ENCODE data around the gene CTSC. TPM values are rescaled to one million over a fixed set of nuclear protein-coding genes. Genes with fewer than 3 reads are reported as not detected.

The CTSC gene
- total RNA-seq, 1 experiment from 2014 or later, result 359 TPM

DNA sequence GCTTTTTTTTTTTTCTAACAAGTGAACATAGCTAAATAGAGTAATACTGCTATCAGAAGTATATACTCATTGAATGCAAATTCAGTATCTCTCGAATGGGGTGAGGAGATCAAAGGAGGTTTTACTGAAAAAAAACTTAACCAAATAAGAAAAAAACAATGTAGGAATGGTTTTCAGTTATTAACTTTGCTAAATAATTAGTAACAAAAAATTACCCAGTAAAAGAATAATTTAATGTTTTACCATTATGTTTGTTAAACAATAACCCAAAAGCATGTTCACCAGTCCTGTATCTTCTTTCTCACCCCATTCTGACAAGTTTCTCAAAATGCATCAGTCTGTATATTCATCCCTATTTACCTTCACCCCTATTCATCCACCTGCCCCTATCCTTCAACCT lies 22.6 kb upstream of the CTSC start:
- no peaks in the 10 kb centered on the region for H3K27me3 ChIP-seq (ENCODE audit: insufficient read depth, low read length)
- no peaks in the 10 kb centered on the region for H3K79me2 ChIP-seq (ENCODE audit: insufficient read depth, low read length)
- H4K8ac ChIP-seq (replicated peaks; ENCODE audit: insufficient read length, low read depth, low read length), result no peak overlapping the region
- no peak overlapping the region for H3K4me3 Mint-ChIP-seq
- no peak overlapping the region for H2BK5ac ChIP-seq (ENCODE audit: insufficient read length, low read length)
- no peak for DNase-seq
- H4K91ac ChIP-seq (ENCODE audit: insufficient read length, low read depth, low read length), result no peak overlapping the region
- no peak overlapping the region for H2AFZ ChIP-seq (ENCODE audit: low read length)
- no peak overlapping the region for H3K9ac ChIP-seq (ENCODE audit: extremely low read depth, insufficient read length, low read length)
- no peak overlapping the region for H3K4ac ChIP-seq (ENCODE audit: low read depth, low read length)
- no peak overlapping the region for H3K23ac ChIP-seq (ENCODE audit: insufficient read length, low read depth, low read length)
- no peaks in the 10 kb centered on the region for H3K23me2 ChIP-seq (ENCODE audit: insufficient read length, low read depth, low read length, poor library complexity, severe bottlenecking)
- no peak overlapping the region for H3K27ac ChIP-seq (ENCODE audit: insufficient read length, low read depth, low read length)
- H3K27me3 Mint-ChIP-seq (ENCODE audit: low read depth), result no peaks in the 10 kb centered on the region
- H2BK15ac ChIP-seq (ENCODE audit: low read depth, low read length), result no peak overlapping the region
- H3K4me1 Mint-ChIP-seq, result peaks cover 18 to 19% of the 10 kb centered on the region in 2 experiments
- no peaks in the 10 kb centered on the region for H4K20me1 ChIP-seq (ENCODE audit: control insufficient read depth, insufficient read depth, insufficient read length)
- no peak overlapping the region for H2BK20ac ChIP-seq (ENCODE audit: low read depth, low read length, poor library complexity, severe bottlenecking)
- no peak overlapping the region for H3T11ph ChIP-seq (ENCODE audit: low read length)
- H3K9me3 Mint-ChIP-seq, result no peaks in the 10 kb centered on the region
- no peak overlapping the region for H3K4me2 ChIP-seq (ENCODE audit: insufficient read depth, insufficient read length, low read length)
- TF ChIP-seq CTCF (conservative IDR thresholded peaks at IDR 0.05), result no peak
- no peak overlapping the region for H2BK120ac ChIP-seq (ENCODE audit: low read depth, low read length, poor library complexity, severe bottlenecking)
- no CpG with 5 or more reads among the region's 1 CpG for WGBS (ENCODE audit: extremely low coverage, insufficient read length, low lambda C conversion rate)
- H2BK12ac ChIP-seq (ENCODE audit: insufficient read length, low read depth, low read length), result no peak overlapping the region
- H3K18ac ChIP-seq (ENCODE audit: insufficient read length, low read depth, low read length), result no peak overlapping the region
- H3K36me3 Mint-ChIP-seq (ENCODE audit: insufficient read depth in 1 of 3, low read depth in 3 of 3), result no peaks in the 10 kb centered on the region
- no peaks in the 10 kb centered on the region for H3K79me1 ChIP-seq (ENCODE audit: insufficient read depth, low read depth, low read length, poor library complexity, severe bottlenecking)
- no peaks in the 10 kb centered on the region for H3K9me3 ChIP-seq (ENCODE audit: control insufficient read depth, low read depth, low read length)
- H3K4me1 ChIP-seq (ENCODE audit: insufficient read depth, low read length), result peaks cover 3% of the 10 kb centered on the region; the same call in 1 of the 2 replicates
- H3K27ac Mint-ChIP-seq, result no peak overlapping the region
- H4K5ac ChIP-seq (ENCODE audit: insufficient read length, low read depth, low read length), result no peak overlapping the region
- no peak overlapping the region for H3K14ac ChIP-seq (ENCODE audit: insufficient read depth, low read length)
- H2AK5ac ChIP-seq (ENCODE audit: insufficient read length, low read length), result no peak overlapping the region
- H3K56ac ChIP-seq (ENCODE audit: insufficient read length, low read depth, low read length), result no peak overlapping the region
